ENCODE data around the gene LPIN2. TPM values are rescaled to one million over a fixed set of nuclear protein-coding genes. Genes with fewer than 3 reads are reported as not detected.

Gene LPIN2
- total and polyA plus RNA-seq, 2 experiments from 2014 or later = 29.1 to 62.1 TPM

DNA sequence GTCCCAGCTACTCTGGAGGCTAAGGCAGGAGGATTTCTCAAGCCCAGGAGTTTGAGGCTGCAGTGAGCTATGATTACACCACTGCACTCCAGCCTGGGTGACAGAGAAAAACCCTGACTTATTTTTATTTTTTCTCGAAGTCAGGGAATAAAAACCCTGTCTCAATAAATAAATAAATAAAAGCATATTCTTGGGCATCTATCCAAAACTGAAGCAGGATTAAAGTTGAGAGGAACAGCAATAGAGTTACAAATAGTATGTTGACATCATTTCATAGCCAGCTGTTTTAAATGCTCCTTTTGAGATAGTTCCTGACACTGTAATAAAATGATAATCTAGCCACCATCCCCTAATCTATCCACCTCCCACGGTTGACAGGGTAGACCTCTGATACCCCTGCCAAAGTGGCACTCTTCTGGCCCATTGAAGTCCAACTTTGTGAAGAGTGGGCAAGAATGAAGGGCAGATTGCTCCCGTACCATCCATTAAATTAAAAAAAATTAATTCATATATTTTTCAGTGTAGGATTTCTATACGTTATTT is 42.3 kb upstream of the LPIN2 start:
- Histone ChIP-seq H3K4me3 (no peak overlapping the region), H2AFZ (no peak overlapping the region), H3K4me2 (no peak overlapping the region), H3K79me2 (no peaks in the 10 kb centered on the region), H3K9me3 (ENCODE audit: low read depth) (no peaks in the 10 kb centered on the region), H3K4me1 (ENCODE audit: insufficient read depth) (peaks cover 9% of the 10 kb centered on the region), H3K9me2 (replicated peaks; ENCODE audit: insufficient read depth) (no peaks in the 10 kb centered on the region), H3K27me3 (no peaks in the 10 kb centered on the region), H3K36me3 (replicated peaks; ENCODE audit: insufficient read depth, low read depth) (no peaks in the 10 kb centered on the region), H3K27ac (no peak overlapping the region), H4K20me1 (ENCODE audit: insufficient read depth, poor library complexity, severe bottlenecking) (no peaks in the 10 kb centered on the region)
- no peak for TF ChIP-seq EZH2phosphoT487 (IDR thresholded peaks at IDR 0.05; ENCODE audit: low read depth, severe bottlenecking, unreplicated experiment)
- TF ChIP-seq, protein P1, sequence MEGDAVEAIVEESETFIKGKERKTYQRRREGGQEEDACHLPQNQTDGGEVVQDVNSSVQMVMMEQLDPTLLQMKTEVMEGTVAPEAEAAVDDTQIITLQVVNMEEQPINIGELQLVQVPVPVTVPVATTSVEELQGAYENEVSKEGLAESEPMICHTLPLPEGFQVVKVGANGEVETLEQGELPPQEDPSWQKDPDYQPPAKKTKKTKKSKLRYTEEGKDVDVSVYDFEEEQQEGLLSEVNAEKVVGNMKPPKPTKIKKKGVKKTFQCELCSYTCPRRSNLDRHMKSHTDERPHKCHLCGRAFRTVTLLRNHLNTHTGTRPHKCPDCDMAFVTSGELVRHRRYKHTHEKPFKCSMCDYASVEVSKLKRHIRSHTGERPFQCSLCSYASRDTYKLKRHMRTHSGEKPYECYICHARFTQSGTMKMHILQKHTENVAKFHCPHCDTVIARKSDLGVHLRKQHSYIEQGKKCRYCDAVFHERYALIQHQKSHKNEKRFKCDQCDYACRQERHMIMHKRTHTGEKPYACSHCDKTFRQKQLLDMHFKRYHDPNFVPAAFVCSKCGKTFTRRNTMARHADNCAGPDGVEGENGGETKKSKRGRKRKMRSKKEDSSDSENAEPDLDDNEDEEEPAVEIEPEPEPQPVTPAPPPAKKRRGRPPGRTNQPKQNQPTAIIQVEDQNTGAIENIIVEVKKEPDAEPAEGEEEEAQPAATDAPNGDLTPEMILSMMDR (IDR thresholded peaks at IDR 0.05; ENCODE audit: poor library complexity) = no peak
- TF ChIP-seq EZH2 (IDR thresholded peaks at IDR 0.05; ENCODE audit: borderline replicate concordance) = no peak
- DNase-seq (ENCODE audit: low spot score) = no peak
- 75% methylated on average over 4 of the region's 4 CpGs for WGBS (ENCODE audit: low lambda C conversion rate, missing lambda C conversion rate)

DNA sequence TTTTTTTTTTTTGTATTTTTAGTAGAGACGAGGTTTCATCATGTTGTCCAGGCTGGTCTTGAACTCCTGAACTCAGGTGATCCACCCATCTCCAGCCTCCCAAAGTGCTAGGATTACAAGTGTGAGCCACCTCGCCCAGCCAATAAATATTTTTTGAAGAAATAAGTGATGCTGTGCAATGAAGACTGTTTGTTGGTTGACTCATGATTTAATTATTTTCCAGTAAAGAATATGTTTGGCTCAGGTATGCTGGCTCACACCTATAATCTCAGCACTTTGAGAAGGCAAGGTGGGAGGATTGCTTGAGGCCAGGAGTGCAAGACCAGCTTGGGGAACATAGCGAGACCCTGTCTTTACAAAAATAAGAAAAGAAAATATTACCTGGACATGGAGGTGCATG is 41.8 kb upstream of the LPIN2 start:
- Histone ChIP-seq H3K79me2 (no peaks in the 10 kb centered on the region), H3K4me2 (no peak overlapping the region), H4K20me1 (ENCODE audit: insufficient read depth, poor library complexity, severe bottlenecking) (no peaks in the 10 kb centered on the region), H3K27me3 (no peaks in the 10 kb centered on the region), H3K4me1 (ENCODE audit: insufficient read depth) (peaks cover 9% of the 10 kb centered on the region), H3K36me3 (replicated peaks; ENCODE audit: insufficient read depth, low read depth) (no peaks in the 10 kb centered on the region), H3K9me3 (ENCODE audit: low read depth) (no peaks in the 10 kb centered on the region), H2AFZ (no peak overlapping the region), H3K27ac (no peak overlapping the region), H3K9me2 (replicated peaks; ENCODE audit: insufficient read depth) (no peaks in the 10 kb centered on the region), H3K4me3 (no peak overlapping the region)
- TF ChIP-seq, protein P1 (IDR thresholded peaks at IDR 0.05; ENCODE audit: poor library complexity) = no peak
- TF ChIP-seq EZH2 (IDR thresholded peaks at IDR 0.05; ENCODE audit: borderline replicate concordance) (no peak), EZH2phosphoT487 (IDR thresholded peaks at IDR 0.05; ENCODE audit: low read depth, severe bottlenecking, unreplicated experiment) (no peak)
- DNase-seq (ENCODE audit: low spot score) = no peak
- 93% methylated on average over 3 of the region's 3 CpGs for WGBS (ENCODE audit: low lambda C conversion rate, missing lambda C conversion rate)

DNA sequence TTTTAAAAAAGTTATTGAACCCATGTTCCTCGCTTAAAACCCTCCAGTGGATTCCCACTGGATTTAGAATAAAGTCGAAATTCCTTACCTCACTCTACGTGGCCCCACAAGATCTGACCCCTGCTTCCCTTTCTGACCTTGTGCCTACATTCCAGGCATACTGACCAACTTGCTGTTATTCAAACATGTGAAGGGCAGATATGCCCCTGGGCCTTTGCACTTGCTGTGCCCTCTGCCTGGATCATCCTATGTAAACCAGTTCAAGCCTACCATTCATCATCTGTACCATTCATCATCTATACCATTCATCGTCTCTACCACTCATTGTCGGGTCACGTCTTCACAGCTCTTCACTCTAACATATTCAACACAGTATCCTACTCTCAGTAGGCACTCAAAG is 41.3 kb upstream of the LPIN2 start:
- Histone ChIP-seq H3K27ac (no peak overlapping the region), H3K4me3 (no peak overlapping the region), H3K4me2 (no peak overlapping the region), H3K27me3 (no peaks in the 10 kb centered on the region), H3K9me3 (ENCODE audit: low read depth) (no peaks in the 10 kb centered on the region), H3K4me1 (ENCODE audit: insufficient read depth) (peaks cover 9% of the 10 kb centered on the region), H4K20me1 (ENCODE audit: insufficient read depth, poor library complexity, severe bottlenecking) (no peaks in the 10 kb centered on the region), H3K9me2 (replicated peaks; ENCODE audit: insufficient read depth) (no peaks in the 10 kb centered on the region), H3K79me2 (no peaks in the 10 kb centered on the region), H2AFZ (no peak overlapping the region), H3K36me3 (replicated peaks; ENCODE audit: insufficient read depth, low read depth) (no peaks in the 10 kb centered on the region)
- no peak for DNase-seq (ENCODE audit: low spot score)
- 90% methylated on average over 6 of the region's 6 CpGs for WGBS (ENCODE audit: low lambda C conversion rate, missing lambda C conversion rate)
- TF ChIP-seq EZH2phosphoT487 (IDR thresholded peaks at IDR 0.05; ENCODE audit: low read depth, severe bottlenecking, unreplicated experiment) (no peak), EZH2 (IDR thresholded peaks at IDR 0.05; ENCODE audit: borderline replicate concordance) (no peak)
- TF ChIP-seq, protein P1 (IDR thresholded peaks at IDR 0.05; ENCODE audit: poor library complexity) = no peak
